ENCODE data around the gene MED8. TPM values are rescaled to one million over a fixed set of nuclear protein-coding genes. Genes with fewer than 3 reads are reported as not detected.
A peak's percentile ranks its signal among the peaks of the same experiment; 100 is the strongest.

The MED8 gene
- total RNA-seq, 4 donors from 2014 or later, result 43.6 to 58.4 (median 50.8) TPM

- H3K4me3 ChIP-seq (ENCODE audit: low read depth, poor library complexity, severe bottlenecking), result no peak overlapping the region
- no peak for TF ChIP-seq CTCF (IDR thresholded peaks at IDR 0.05)
- TF ChIP-seq POLR2A (IDR thresholded peaks at IDR 0.05), result no peak
- WGBS, 2 donors, result 94 to 99% methylated on average over 9 of the region's 9 CpGs
- DNase-seq (ENCODE audit: low spot score in 2 of 2), result peak in 1 of 2 donors; percentile 31
- intact Hi-C loops (cut with DNase I; ENCODE audit: low total_unique reads), result no loop called here
Observed at GRCh38 chr1:43431676-43432075, 42.1 kb upstream of the MED8 start.

GRCh38 chr1:43430831-43431230, 41.2 kb upstream of the MED8 start:
- intact Hi-C loops (cut with DNase I; ENCODE audit: low total_unique reads), result no loop called here
- H3K4me3 ChIP-seq (ENCODE audit: low read depth, poor library complexity, severe bottlenecking), result no peak overlapping the region
- WGBS, 2 donors, result 88 to 95% methylated on average over 4 to 5 of the region's 5 CpGs
- TF ChIP-seq POLR2A (IDR thresholded peaks at IDR 0.05) (no peak), CTCF (IDR thresholded peaks at IDR 0.05) (no peak)
- no peak for DNase-seq (ENCODE audit: low spot score in 2 of 2)

DNA sequence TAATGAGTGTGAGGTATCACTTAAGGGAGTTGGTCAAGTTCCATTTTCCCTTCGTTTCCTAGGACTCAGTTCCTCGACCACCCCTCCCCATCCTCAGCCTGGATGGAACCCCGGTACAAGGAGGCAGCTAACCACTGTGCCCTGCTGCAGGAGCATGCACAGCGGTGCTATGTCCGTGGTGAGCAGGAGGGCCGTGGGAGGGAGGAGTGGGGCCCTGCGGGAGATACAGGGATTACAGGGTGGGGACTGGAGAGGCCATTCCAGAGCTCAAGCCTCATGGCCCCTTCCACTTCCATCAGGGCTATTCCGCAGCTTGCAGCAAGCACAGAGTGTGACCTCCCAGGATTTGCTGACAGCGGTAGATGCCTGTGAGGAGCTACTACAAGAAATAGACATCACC, 38.3 kb upstream of the MED8 start:
- intact Hi-C loops (cut with DNase I; ENCODE audit: low total_unique reads), result no loop called here
- H3K4me3 ChIP-seq (ENCODE audit: low read depth, poor library complexity, severe bottlenecking), result no peak overlapping the region
- 83 to 85% methylated on average over 9 of the region's 9 CpGs for WGBS, 2 donors
- no peak for DNase-seq (ENCODE audit: low spot score in 2 of 2)
- TF ChIP-seq CTCF (IDR thresholded peaks at IDR 0.05), result no peak
- no peak for TF ChIP-seq POLR2A (IDR thresholded peaks at IDR 0.05)

DNA sequence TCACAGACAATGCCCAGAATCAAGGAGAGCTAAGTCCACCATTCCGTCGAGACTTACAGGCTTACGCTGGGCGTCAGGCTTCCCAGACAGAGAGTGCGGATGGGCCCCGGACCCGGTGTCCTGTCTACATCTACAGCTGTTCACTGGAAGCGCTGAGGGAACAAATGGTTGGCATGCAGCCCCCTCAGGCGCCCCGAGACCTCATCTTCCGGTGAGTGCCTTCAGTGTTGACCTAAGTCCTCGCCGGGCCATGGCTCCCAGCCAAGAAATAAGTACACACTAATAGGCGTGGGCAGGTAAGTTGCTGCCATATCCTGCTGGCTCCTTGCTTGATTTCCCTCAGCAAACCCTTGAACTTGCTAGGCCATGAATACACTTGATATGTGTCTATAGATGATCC, 37.9 kb upstream of the MED8 start:
- no peak overlapping the region for H3K4me3 ChIP-seq (ENCODE audit: low read depth, poor library complexity, severe bottlenecking)
- no peak for DNase-seq (ENCODE audit: low spot score in 2 of 2)
- WGBS, 2 donors, result 86 to 92% methylated on average over 14 of the region's 14 CpGs
- TF ChIP-seq POLR2A (IDR thresholded peaks at IDR 0.05) (no peak), CTCF (IDR thresholded peaks at IDR 0.05) (no peak)
- intact Hi-C loops (cut with DNase I; ENCODE audit: low total_unique reads), result no loop called here

DNA sequence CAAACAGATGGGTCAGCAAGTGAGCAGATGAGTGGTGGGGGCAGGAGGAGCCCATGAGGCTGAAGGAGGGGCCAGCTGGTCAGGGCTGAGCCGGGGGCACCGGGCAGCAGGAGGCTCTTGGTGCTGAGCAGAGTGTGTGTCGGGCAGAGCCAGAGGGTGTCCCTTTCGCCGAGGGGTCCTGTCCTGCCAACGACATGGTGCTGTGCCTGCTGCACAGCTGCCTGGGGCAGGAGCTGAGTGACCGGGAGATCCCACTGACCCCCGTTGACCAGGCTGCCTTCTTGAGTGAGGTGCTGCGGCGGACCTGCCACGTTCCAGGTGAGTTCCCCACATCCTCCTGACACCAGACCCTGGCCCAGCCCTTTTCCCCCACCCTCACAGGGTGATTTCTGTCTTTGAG, 36.6 kb upstream of the MED8 start:
- no peak for DNase-seq (ENCODE audit: low spot score in 2 of 2)
- intact Hi-C loops (cut with DNase I; ENCODE audit: low total_unique reads), result no loop called here
- TF ChIP-seq POLR2A (IDR thresholded peaks at IDR 0.05), result no peak
- no peak for TF ChIP-seq CTCF (IDR thresholded peaks at IDR 0.05)
- 89 to 93% methylated on average over 11 of the region's 11 CpGs for WGBS, 2 donors
- H3K4me3 ChIP-seq (ENCODE audit: low read depth, poor library complexity, severe bottlenecking), result no peak overlapping the region

GRCh38 chr1:43425045-43425444, 35.4 kb upstream of the MED8 start:
- no peak overlapping the region for H3K4me3 ChIP-seq (ENCODE audit: low read depth, poor library complexity, severe bottlenecking)
- TF ChIP-seq POLR2A (IDR thresholded peaks at IDR 0.05) (no peak), CTCF (IDR thresholded peaks at IDR 0.05) (no peak)
- peak in 1 of 2 donors; percentile 67 for DNase-seq (ENCODE audit: low spot score in 2 of 2)
- 75 to 100% methylated on average over 1 to 4 of the region's 4 CpGs for WGBS, 2 donors
- intact Hi-C loops (cut with DNase I; ENCODE audit: low total_unique reads), result no loop called here

All from lower leg skin (tissue), 4 donors.